GM21381 (cell line): Measurements from ENCODE around the gene UBE2QL1.
A peak's percentile ranks its signal among the peaks of the same experiment; 100 is the strongest.
"Not testable (repeated sequence)": the region's sequence is repeated elsewhere in the genome, so short reads cannot be mapped to it uniquely, and the experiment has no call there.

Experiments used
- ATAC-seq: cut with Tn5 transposase; IDR thresholded peaks from one replicate; pipeline ENCODE4 v1.9.1; 2021; ENCODE audit warnings: mild to moderate bottlenecking, moderate library complexity; ENCODE audit not compliant: unreplicated experiment

Gene UBE2QL1

DNA sequence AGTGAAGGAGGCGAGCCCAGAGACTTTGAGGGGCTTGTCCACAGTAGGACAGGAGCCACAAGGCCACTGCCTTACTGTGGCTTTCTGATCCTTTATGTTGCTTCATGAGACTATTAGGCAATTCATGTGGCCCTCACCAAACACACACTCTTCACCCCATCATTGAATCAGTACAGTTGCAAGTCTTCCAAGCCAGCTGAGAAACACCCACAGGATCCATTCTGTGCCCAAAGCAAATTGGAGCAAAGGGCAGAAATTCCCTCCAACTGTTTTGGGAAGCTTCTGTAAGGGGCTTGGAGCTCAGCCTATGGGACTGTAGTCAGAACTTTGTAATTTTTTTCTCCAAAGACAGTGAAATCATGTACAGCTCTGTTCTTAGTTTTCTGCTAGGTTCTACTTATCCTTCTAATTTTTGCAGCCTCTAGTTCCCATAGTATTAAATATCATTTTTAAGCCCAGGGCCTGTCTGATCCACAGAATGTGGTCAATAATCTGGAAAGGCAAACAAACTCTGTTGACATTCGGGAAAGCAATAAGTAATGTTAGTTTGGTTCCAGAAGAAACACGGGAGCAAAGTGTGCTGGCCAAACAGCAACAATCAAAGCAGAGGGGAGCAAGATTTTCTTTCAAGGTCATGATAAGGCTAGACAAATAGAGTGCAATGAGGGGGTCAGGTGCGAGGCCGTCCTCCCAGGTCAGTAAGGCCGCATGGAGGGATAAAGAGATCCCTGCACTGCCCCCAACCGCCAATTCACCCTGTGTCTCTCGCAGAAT is 47.0 kb downstream of the UBE2QL1 start:
- no peak for ATAC-seq

- ATAC-seq: peak; percentile 94
Observed at GRCh38 chr5:6496207-6496584, 47.5 kb downstream of the UBE2QL1 start.

- peak; percentile 4 for ATAC-seq
Observed at GRCh38 chr5:6496636-6497035, 48.0 kb downstream of the UBE2QL1 start.

DNA sequence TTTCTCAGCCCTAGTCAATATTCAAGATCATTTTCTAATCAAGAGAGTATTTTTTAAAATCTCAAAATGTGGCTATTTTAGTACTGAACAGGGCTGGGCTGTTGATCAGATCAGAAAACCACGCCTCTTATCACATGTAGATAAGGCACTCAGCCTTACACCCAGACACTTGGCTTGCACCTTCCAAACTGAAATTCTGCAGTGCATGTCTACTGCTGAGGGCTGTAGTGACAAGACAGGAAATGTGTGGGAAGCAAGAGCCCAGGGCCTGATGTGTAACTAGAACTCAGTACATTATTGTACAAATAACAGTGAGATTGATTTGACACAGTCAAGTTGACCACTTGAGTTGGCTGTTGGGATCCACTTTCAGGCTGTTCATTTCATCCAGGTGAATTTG is 48.6 kb downstream of the UBE2QL1 start:
- no peak for ATAC-seq

- no peak for ATAC-seq
Observed at GRCh38 chr5:6498968-6499367, 50.3 kb downstream of the UBE2QL1 start.

- no peak for ATAC-seq
Observed at GRCh38 chr5:6501701-6502100, 53.0 kb downstream of the UBE2QL1 start.

DNA sequence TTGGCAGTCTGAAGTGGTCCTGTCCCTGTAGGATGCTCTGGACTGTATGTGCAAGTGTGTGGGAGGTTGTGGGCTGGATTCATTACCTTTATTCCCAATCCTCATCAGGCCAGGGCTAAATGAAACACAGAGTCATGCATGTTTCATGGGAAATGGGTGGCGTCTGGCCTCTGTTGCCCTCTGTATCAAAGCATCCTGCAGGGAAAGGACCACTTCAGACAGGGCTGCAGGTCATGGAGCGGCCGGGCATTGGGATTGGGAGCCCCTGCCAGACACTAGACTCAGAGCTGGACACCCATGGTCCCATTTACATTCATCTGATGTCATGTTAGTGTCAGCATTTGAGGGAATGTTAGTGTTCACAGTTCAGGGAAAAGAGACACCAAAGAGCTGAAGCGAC is 53.8 kb downstream of the UBE2QL1 start:
- ATAC-seq: no peak

- ATAC-seq: no peak
Observed at GRCh38 chr5:6503342-6503741, 54.7 kb downstream of the UBE2QL1 start.

DNA sequence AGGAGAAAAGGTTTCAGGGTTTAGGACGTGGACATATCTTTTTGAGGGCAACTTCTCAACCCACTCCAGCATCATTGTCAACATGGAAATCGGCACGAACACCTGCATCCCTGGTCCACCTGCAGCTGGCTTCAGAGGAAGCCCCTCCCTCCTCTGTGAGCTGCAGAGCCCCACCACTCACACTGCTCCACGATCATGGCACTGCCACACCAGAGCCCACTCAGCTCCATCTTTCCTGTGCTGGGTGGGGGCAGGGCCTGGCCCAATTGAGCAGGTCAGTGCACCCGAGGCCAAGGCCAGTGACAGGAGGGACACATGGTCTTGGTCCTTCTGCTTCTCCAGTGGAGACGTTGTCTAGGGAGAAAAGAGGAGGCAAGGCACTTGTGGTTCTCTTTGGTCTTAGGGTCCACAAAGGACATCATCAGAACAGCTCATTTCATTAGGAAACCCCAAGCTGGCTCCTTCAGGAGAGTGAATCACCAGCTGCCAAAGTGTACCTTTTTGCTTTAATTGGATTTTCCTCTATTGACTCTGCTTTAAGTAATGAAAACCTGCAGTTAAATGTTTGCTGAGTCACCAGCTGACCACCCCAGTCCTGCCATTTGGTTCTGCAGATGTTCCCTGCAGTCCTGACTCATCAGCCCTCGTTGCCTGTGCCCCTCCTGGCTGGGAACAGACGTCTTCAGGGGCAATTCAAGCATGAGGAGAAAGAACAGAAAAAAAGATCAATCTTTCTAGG is 56.2 kb downstream of the UBE2QL1 start:
- ATAC-seq: no peak

DNA sequence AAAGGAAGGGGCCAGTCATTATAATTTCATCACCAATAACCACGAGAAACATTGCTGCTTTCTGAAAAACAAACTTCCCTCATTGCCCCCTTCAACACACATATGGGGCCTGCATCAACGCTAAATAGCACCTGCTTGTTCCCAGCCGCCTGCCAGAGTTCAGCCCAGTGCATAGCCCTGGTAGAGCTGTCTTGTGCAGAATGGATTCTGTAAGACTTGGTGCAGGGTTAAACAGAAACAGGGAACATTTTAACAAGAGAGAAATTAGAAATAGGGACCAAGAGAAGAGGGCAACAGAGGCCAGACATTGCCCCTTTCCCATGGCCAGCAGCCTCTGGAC is 56.7 kb downstream of the UBE2QL1 start:
- ATAC-seq: no peak

DNA sequence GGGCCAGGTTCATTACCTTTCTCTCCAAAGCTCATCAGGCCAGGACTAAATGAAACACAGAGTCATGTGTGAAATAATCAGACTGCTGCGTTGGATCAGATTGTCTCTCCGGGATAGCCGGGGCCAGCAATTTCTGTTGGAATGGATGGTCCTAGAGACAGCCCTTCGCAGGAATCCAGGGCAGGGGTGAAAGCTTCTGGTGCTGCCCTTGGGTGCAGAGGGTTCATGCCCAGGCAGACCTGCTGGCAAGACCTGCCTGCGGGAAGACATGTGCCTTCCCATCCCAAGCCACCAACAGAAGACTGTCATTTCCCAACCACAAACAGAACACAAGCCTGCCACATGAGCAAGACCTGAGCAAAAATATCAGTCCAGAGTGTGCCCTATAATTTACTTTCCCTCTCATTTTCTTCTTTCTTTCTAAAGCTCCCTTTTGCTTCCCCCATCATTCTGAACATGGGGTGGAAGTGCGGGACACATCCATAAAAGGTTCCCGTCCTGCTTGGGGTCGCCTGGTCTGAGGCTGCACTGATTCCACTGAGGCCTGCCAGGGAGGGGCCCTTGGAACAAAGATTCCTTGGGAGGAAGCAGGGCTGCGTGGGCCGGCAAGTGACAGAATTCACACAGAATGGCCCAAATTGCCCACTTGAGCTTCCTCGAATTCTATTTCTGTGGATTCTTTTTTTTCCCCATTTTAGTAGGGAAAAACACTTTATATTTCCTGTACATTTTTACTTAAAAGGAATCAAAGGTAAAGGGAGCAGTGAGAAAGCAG is 57.3 kb downstream of the UBE2QL1 start:
- ATAC-seq: no peak

GRCh38 chr5:6506611-6507010 is 58.0 kb downstream of the UBE2QL1 start:
- no peak for ATAC-seq

DNA sequence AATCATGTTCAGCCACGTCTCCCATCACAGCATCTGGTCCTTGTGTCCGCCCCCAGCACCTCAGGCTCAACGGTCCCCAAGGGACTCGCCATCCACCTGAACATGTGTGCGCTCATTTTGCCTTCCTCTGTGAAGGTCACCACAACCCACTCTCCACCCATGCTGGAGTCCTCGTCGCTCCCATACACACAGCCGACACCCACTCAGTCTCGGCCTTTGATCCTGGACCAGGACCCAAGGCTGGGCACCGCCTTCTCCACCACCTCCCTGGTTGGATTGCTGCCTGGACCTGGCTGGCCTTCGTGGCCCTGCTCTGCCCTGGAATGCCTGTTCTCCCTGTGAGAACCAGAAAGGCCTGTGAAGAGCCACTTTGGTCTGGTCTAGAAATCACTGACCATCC is 60.3 kb downstream of the UBE2QL1 start:
- ATAC-seq: no peak

- ATAC-seq: no peak
Observed at GRCh38 chr5:6510132-6510531, 61.5 kb downstream of the UBE2QL1 start.

DNA sequence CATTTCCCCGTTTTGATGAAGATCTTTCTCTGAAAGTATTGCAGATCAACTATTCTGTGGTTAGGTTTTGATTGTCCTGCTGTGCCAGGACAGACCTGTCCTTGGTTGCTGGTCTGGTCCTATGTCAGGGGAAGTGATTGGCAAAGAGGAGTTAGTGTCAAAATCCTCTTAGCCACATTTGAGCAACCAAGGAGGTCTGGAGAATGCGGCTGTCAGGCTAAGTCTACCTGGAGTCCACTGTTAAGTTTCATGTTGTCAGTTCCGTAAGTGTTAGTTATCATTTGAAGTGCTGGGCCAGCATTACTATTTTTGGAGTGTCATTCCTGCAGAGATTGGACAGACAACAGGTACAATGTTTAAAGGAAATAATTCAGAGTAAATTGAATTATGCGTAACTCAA is 62.3 kb downstream of the UBE2QL1 start:
- no peak for ATAC-seq

- ATAC-seq: not testable (repeated sequence)
Observed at GRCh38 chr5:6515812-6516211, 67.2 kb downstream of the UBE2QL1 start.

DNA sequence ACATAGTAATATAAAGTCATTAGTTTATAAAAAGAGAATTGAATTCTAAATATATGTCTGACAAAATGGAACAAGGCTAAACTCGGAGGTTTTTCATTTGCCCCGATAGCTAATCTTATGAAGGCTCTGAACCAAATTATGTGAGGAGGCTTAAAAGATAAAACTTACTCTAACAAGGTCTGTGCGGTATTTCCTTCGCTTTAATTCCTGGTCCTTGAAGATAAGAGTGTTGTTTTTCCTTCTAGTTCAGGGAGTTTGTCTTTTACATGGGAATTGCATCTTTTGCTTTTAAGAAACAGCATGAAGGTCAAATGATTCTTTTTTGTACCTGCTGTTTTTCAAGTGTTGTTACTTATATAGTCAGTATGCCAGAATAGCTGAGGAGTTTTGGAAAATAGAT is 68.2 kb downstream of the UBE2QL1 start:
- no peak for ATAC-seq

DNA sequence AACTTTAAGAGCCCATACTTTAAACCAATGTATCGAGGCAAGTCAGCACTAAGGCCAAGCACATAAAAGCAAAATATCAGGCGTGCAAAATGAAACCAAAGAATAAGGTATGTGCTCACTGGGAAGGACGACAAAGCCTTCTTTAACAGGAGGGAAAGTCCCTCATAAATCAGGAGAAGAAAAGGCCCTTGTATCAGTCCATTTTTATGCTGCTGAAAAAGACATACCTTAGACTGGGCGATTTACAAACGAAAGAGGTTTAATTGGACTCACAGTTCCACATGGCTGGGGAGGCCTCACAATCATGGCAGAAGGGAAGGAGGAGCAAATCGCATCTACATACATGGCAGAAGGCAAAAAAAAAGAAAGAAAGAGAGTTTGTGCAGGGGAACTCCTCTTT is 68.9 kb downstream of the UBE2QL1 start:
- ATAC-seq: no peak

DNA sequence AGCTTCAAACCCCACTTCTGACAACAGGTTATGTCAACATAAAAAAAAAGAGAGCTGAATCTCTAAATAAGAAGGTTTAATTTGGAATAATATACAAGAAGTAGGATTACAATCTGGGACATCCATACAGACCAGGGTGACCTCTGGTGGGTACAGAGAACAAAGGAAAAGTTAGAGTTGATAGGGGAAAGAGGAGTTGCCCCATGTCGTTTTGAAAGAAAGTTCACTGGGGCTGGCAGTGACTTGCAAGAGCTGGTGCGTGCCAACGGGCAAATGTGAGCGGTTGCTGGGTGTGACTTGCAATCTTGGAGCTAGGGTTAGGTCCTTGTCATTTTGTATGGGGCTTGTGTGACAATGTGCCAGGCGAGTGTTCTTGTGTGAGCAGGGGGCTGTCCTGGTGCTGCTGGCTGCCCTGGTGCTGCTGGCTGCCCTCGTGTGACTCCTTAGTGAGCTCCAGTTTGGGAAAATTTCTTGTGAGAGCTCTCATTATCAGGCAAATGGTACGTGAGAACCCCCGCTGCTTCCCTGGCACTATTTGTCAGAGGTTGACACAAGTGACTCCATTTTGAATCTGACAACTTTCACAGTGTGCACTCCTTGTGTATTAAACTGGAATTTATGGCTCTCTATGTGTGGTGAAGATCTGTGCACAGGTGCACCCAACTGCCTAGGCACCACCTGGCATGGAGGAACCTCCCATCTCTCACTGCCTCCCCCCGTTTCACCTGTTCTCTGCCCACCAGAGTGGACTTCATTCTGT is 69.8 kb downstream of the UBE2QL1 start:
- ATAC-seq: no peak

GRCh38 chr5:6520201-6520600 is 71.5 kb downstream of the UBE2QL1 start:
- no peak for ATAC-seq

DNA sequence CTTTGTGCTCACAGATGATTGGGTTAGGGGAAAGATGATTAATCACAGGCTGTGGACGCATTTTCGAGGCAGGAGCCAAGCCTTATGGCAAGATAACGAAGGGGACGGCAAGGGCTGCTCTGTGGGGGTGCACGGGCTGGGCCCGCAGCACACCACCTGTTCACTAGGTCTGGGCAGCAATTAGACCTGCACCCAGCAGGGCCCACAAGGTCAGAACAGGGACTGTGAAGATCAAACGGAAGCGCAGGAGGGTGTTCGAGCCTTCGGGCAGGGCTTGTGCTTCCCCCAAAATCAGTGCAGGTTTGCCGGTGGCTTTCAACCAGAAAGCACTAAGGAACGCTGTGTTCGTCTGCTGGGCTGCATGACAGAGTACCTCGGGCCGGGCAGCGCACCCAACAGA is 73.7 kb downstream of the UBE2QL1 start:
- no peak for ATAC-seq
